HG03039 (cell line): ENCODE measurements around the gene CHRM3.

Experiments used
- ATAC-seq: cut with Tn5 transposase; IDR thresholded peaks from one replicate; pipeline ENCODE4 v1.9.1; 2021; ENCODE audit warnings: mild to moderate bottlenecking, moderate library complexity; ENCODE audit not compliant: unreplicated experiment

The CHRM3 gene

DNA sequence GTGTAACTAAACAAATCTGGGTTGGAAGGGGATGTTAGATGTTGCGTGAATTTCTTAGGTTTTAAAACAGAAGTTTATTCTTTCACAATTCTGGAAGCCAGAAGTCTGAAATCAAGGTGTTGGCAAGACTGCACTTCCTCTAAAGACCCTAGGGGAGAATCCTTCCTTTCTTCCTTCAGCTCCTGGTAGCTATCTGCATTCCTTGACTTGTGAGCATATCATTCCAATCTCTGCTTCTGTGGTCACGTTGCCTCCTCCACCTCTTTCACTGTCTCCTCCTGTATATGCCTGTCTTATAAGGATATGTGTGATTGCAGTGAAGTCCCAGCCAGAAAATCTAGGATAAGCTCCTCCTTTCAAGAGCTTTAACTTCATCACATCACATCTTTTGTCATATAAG is 7.7 kb downstream of the CHRM3 start:
- no peak for ATAC-seq

DNA sequence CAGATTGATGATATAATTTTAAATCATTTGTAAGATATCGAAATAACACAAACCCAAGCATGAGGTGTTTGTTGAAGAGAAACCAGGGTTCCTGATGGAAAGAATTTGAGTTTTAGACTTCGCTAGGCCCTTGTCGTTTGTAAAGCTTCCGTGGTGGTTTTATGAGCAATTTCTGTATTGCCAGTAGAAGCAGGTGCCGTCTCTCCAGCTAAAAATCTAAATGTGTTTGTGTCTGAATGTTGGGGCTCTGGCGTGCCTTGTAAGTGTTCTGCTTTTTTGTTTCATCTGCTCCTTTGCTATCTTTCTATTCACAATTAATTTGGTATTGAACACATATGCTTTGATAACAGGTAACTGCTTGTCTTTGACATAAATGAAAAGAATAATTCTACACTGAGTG is 27.5 kb downstream of the CHRM3 start:
- no peak for ATAC-seq

DNA sequence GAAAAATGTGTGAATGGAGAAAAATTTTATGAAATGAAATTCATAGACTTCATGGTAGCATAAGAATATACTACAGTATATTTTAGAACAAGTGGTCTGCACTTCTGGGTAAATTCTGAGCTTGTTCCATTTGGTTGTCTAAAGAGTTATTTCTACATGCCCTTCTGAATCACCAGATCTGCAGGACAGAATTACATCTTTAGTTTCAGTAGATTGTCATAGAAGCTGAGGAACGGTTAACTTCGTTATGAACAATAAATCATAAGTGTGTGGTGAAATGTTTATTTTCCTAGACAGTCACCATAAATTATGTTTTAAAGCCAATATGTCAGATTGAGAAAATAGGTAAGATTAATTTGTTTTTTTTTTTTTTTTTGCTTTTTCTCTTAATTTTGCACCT is 30.9 kb downstream of the CHRM3 start:
- ATAC-seq = no peak

DNA sequence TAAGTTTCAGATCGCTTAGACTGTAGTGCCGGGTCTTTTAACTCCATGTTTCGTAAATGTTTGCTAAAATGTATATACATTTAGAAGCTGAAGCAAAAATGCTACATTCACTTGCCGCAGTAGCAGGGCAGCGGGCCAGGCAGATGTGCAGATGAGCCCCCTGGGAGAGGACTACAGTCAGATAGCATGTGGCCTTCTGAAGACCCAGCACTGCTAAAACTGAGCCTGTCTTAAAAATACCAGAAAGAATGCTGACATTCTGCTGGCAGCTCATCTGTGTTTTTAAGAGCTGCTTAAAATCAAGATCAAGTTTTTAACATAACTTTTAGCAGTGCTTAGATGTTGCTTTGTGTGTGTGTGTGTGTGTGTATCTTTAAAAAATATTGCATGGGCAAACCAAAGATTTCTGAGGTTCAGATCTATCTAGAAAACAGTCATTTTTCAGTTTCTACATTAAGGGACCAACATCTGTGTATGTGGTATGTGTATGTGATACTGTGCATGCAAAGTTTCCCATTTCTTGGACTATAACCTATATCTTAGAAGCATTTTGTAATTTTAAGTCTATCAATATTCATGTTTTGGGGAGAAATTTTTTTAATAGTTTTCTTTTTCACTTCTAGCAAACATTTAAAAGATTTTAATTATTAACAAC is 31.7 kb downstream of the CHRM3 start:
- no peak for ATAC-seq

DNA sequence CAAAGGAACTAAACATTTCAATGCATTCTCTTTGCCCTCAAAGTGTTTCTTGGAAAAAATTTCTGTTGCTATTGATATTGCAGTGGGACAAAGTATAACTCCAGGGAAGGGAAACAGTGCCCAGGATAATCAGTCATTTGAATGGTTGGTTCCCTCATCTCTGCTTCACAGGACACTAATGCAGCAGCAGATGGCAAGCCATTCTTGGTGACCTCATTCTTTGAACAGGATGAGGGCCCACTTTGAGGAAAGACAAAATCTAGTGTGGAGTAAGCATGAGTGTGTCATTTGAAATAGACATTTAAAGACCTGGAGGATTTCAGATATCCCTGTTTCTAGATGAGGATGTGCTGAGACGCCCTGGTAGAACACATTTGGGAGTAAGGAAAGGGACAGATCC is 32.3 kb downstream of the CHRM3 start:
- no peak for ATAC-seq

DNA sequence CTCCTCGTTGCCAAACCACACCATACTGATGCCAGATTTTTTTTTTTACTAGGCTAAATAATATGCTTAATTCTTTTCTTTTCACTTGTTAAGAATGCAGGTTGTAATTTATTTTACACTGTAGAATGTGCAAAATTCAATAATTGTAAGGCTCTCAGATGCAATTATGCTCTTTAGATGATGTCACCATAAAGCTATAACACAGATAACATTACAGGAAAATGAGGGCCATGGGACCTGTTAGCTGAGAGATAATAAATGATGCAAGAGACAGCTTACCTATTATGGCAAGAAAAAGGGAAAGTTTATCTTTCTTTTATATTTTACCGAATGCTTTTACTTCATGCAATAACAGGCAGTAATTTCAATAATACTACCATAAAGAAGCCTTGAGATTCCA is 35.4 kb downstream of the CHRM3 start:
- ATAC-seq = no peak

DNA sequence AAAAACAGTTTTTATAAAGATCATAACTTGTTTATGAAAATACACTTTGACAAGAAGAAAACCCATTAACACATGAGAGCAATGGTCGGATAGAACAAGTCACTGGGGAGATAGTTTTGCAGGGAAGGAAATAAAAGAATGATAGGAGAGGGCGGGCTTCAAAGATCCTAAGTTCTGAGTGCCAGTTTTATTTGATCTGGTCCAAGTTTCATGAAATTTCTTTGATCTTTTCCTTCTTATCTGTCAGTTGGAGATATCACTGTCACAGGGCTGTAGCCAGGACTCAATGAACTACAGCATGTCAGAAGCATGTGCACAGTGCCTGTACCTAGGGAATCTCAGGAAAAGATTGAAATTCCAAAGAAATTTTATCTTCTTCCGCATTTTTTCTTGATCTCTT is 36.5 kb downstream of the CHRM3 start:
- ATAC-seq = no peak

DNA sequence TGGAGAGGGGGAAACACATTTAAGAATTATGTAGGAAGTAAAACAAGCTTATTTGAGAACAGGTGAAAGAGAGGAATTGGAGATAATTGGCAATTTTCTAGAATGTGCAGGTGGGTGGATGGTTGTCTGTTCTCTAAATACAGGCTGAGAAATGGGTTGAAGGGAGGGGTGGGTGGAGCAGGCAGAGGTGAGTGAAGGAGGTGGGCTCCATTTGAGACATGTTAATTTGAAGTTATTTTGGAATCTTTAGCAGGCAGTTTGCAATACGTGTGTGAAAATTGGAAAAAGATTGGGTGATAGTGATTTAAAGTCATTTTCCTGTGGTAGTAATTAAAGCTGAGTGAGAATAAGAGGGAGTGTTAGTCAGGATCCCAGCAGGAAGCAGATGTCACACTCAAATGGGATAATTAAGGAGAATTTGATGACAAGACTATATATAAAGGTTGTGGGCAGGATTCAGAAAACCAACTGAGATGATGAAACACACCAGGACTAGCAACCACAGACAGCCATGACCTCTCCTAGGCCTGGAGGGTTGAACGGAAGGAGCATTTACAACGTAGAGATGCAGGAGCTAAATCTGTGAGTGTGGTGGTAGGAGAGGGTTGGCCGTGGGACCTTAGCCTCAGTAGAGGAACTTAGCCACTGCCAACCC is 40.6 kb downstream of the CHRM3 start:
- no peak for ATAC-seq

DNA sequence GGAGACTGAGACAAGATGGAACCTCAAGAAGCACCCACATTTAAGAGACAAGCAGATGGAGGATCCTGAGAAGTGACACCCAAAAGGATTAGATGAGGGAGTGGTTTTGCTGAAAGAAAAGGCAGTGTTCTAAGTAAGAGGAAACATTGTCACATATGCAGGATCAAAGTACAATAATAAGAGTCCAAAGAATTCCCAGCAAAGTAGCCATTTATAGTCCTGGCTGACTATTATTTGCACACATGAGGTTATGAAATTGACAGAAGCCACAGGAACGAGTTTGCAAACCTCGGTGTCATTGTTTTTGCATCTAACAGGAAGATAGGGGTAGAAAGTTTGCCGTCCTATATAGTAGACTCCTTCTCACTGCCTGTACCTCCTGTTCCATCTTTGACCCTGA is 41.3 kb downstream of the CHRM3 start:
- no peak for ATAC-seq

DNA sequence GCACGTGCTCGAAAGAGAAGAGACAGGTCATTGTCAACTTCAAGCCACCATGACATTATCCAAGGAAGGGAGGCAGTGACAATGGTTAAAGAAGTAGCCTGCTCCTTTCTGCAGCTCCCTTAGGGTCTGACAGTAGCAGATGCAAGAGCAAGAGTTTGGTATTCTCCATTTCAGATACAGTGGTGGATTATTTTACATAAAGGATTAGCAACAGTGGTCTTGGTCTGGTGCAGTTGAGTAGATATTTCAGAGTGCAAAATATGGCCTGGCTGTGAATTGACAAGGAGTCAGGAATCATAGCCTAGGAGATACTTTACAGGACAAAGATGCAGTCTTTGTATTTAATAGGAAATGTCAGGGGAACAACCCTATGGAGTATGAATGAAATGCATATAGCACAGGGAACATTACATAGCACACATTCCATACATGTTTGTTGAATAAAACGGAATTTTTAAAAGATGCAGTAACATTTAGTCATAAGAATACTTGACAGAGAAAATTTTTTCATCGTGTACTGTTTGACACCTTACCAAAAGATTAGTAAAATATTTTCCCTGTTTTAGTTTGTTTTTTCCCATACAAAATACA is 41.8 kb downstream of the CHRM3 start:
- ATAC-seq = no peak

DNA sequence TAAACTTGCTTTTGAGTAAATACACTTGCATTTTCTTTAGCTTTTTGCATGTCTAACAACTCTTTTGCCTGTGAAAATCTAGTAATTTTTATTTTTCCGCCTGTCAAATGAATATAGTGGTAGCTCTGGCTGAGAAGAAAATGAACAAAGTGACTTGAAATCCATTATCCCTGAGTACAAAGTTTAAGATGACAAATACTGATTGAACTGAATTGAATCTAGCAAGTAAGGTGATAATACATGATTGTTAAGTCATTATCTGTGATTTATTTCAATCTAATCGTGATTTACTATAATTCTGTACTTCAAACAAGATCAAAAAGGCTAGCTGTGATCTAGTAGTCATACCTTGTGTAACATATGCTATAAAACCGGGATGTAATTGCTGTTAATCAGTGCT is 42.8 kb downstream of the CHRM3 start:
- no peak for ATAC-seq

DNA sequence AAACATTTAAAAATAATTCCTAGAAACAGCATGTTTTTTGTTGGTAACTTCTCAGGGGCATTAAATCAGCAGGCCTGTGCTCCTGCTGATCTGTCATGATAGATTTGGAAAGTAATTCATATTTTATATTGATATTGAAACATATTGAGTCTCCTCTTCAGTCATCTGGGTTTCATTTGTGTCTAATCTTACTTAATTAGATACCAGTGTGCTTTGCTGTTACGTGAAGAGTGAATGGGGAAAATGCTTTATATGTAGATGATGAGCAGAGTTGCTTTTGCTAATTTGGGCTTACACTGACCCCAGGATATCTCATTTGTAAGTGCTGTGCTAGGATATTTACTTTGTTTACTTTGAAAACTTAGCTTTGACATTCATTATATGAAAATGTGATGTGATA is 45.9 kb downstream of the CHRM3 start:
- no peak for ATAC-seq

DNA sequence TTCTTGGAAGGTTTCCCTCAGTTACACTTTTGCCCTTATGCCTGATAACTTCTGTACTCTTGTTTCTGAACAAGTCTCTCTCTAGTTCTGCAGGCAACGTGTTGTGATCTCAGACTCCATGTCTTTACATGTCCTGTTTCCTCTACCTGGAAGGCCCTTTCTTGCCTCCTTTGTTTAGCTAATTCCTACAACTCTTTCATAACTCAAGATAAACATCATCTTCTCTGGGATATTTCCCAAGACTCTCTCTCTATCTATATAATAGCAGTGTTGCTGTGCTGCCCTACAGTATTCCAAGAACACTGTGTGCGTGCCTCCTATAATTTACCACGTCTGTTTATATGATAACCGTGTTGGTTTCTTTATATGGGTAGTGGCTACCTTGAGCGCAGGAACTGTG is 47.8 kb downstream of the CHRM3 start:
- no peak for ATAC-seq
